T follicular helper cell (primary cell): ENCODE measurements around the gene VCAN.

Source experiments
- DNase-seq: peaks from one replicate; pipeline ENCODE4 v3.0.0-alpha.2; 2020; ENCODE audit warnings: low read depth

The VCAN gene

GRCh38 chr5:83564069-83564749, 92.7 kb downstream of the VCAN start:
- DNase-seq = no peak

- no peak for DNase-seq
These were observed 96.2 kb downstream of the VCAN start for GRCh38 chr5:83567741-83568140.

- no peak for DNase-seq
These were observed 96.6 kb downstream of the VCAN start for GRCh38 chr5:83568186-83568585.

GRCh38 chr5:83570916-83571315, 99.4 kb downstream of the VCAN start:
- no peak for DNase-seq

GRCh38 chr5:83572271-83572670, 100.7 kb downstream of the VCAN start:
- DNase-seq = no peak

GRCh38 chr5:83576341-83576740, 104.8 kb downstream of the VCAN start:
- DNase-seq = no peak

GRCh38 chr5:83577036-83577636, 105.6 kb downstream of the VCAN start:
- no peak for DNase-seq

GRCh38 chr5:83583859-83584258, 112.3 kb downstream of the VCAN start:
- DNase-seq = no peak

- DNase-seq = no peak
These were observed 115.6 kb downstream of the VCAN start for GRCh38 chr5:83586874-83587776.

GRCh38 chr5:83589786-83590185, 118.2 kb downstream of the VCAN start:
- no peak for DNase-seq

- DNase-seq = no peak
These were observed 119.4 kb downstream of the VCAN start for GRCh38 chr5:83590966-83591365.

- DNase-seq = no peak
These were observed 123.7 kb downstream of the VCAN start for GRCh38 chr5:83595217-83595616.

GRCh38 chr5:83608122-83608521, 136.6 kb downstream of the VCAN start:
- no peak for DNase-seq

GRCh38 chr5:83614841-83615240, 143.3 kb downstream of the VCAN start:
- DNase-seq = no peak

- no peak for DNase-seq
These were observed 156.8 kb downstream of the VCAN start for GRCh38 chr5:83628360-83628759.
